GM12878 (cell line): ENCODE data around the gene FHOD3. TPM values are rescaled to one million over a fixed set of nuclear protein-coding genes. Genes with fewer than 3 reads are reported as not detected.

Experiments used
- ATAC-seq: fragments of 200-7000 bp; cut with Tn5 transposase; 3 replicates; pipeline ENCODE4 v1.9.1; 2020; ENCODE audit warnings: mild to moderate bottlenecking, moderate library complexity
- BruUV-seq: library from RNA; stranded (reverse); fragments of 400-500 nt; replicated peaks from 2 replicates; lab custom pipeline; 2021; lab: Mats Ljungman, UMichigan
- CTCF ChIA-PET: fragments of 300-600 bp; sonication (Branson Sonifier 250); formaldehyde crosslinking; extraction: SDS; loops from one replicate; lab custom pipeline; 2021; ENCODE audit warnings: inconsistent platforms; lab: Yijun Ruan, JAX
- POLR2A ChIA-PET: fragments of 350-600 bp; formaldehyde crosslinking; extraction: SDS; loops from one replicate; lab custom pipeline; 2021; ENCODE audit warnings: inconsistent platforms; lab: Charles Lee
- RAD21 ChIA-PET: fragments of 300-600 bp; sonication (Branson Sonifier 250); formaldehyde crosslinking; loops from one replicate; lab custom pipeline; 2023; ENCODE audit warnings: antibody characterized with exemption; ENCODE audit not compliant: unreplicated experiment; lab: Charles Lee
- SMC1A ChIA-PET: fragments of 300-600 bp; sonication (Branson Sonifier 250); formaldehyde crosslinking; loops from one replicate; lab custom pipeline; 2023; ENCODE audit not compliant: unreplicated experiment, uncharacterized antibody; lab: Charles Lee
- DNase-seq: peaks from one replicate; pipeline ENCODE4 v3.0.0-alpha.2; 2011; ENCODE audit warnings: low read depth, low spot score
- FAIRE-seq: peaks from 3 replicates; lab custom pipeline; 2011; peaks lifted over from hg19 to GRCh38; lab: Jason Lieb, UNC
- H2AFZ ChIP-seq: 2 replicates; pipeline ENCODE4 v1.6.0; 2011; ENCODE audit warnings: low read depth, low read length, control low read depth; ENCODE audit not compliant: control insufficient read depth
- H3K27ac ChIP-seq: 2 replicates; pipeline ENCODE4 v1.5.1; 2011; ENCODE audit warnings: control low read depth; ENCODE audit not compliant: control insufficient read depth, insufficient read depth
- H3K27me3 ChIP-seq, 2 experiments: replicated peaks in 1 of 2; 2 replicates each; pipeline versions ENCODE4 v1.6.0 to v1.6.1; 2011; ENCODE audit warnings: low read length in 1 of 2; ENCODE audit not compliant: control insufficient read depth in 2 of 2, insufficient read depth in 2 of 2
- H3K36me3 ChIP-seq, 2 experiments: 2 replicates each; pipeline ENCODE4 v1.5.1; 2011; ENCODE audit warnings: low read length in 1 of 2; ENCODE audit not compliant: control insufficient read depth in 2 of 2, insufficient read depth in 2 of 2
- H3K4me1 ChIP-seq: 2 replicates; pipeline ENCODE4 v1.6.1; 2011; ENCODE audit warnings: mild to moderate bottlenecking, low read length, moderate library complexity, mixed read lengths; ENCODE audit not compliant: control insufficient read depth, insufficient read depth
- H3K4me2 ChIP-seq: 2 replicates; pipeline ENCODE4 v1.6.0; 2011; ENCODE audit warnings: control low read depth; ENCODE audit not compliant: control insufficient read depth, insufficient read depth
- H3K4me3 ChIP-seq: fragments of 200-600 bp; sonication (generic); 2 replicates; pipeline ENCODE4 v1.5.1; 2016
- H3K79me2 ChIP-seq: 2 replicates; pipeline ENCODE4 v1.6.0; 2011; ENCODE audit warnings: low read length; ENCODE audit not compliant: control insufficient read depth, insufficient read depth
- H3K9ac ChIP-seq: 2 replicates; pipeline ENCODE4 v1.8.0; 2011; ENCODE audit warnings: low read length, control low read depth, mixed read lengths; ENCODE audit not compliant: control insufficient read depth, insufficient read depth
- H3K9me3 ChIP-seq: replicated peaks from 3 replicates; pipeline ENCODE4 v1.5.1; 2011; ENCODE audit warnings: mild to moderate bottlenecking, low read length; ENCODE audit not compliant: control insufficient read depth, insufficient read depth
- H4K20me1 ChIP-seq: 2 replicates; pipeline ENCODE4 v1.6.0; 2011; ENCODE audit not compliant: control insufficient read depth, insufficient read depth
- GATAD2B ChIP-seq: fragments of 450-650 bp; conservative IDR thresholded peaks from 2 replicates; pipeline ENCODE4 v1.6.1; 2017; ENCODE audit warnings: low read depth, mild to moderate bottlenecking, moderate library complexity
- HDAC2 ChIP-seq: fragments of 200-600 bp; sonication (generic); IDR thresholded peaks from 2 replicates; pipeline ENCODE4 v1.6.1; 2017
- IKZF2 ChIP-seq, 2 experiments: fragments of 450-650 bp; IDR thresholded peaks; 2 replicates each; pipeline ENCODE4 v1.6.1; 2017; ENCODE audit warnings: mild to moderate bottlenecking in 2 of 2, moderate library complexity in 2 of 2
- MEF2B ChIP-seq: fragments of 450-650 bp; IDR thresholded peaks from 2 replicates; pipeline ENCODE4 v1.6.1; 2018; ENCODE audit warnings: mild to moderate bottlenecking, moderate library complexity; ENCODE audit not compliant: partially characterized antibody, poor library complexity, severe bottlenecking
- MTA2 ChIP-seq: fragments of 450-650 bp; IDR thresholded peaks from 2 replicates; pipeline ENCODE4 v1.6.1; 2016; ENCODE audit warnings: low read depth, mild to moderate bottlenecking, moderate library complexity
- NR2F1 ChIP-seq: fragments of 450-650 bp; conservative IDR thresholded peaks from 2 replicates; pipeline ENCODE4 v1.6.1; 2017; ENCODE audit warnings: mild to moderate bottlenecking
- SMC3 ChIP-seq: IDR thresholded peaks from 2 replicates; pipeline ENCODE4 v1.6.1; 2011; ENCODE audit warnings: low read length, improper control_type of control experiment, borderline replicate concordance
- ZNF217 ChIP-seq: fragments of 450-650 bp; IDR thresholded peaks from 2 replicates; pipeline ENCODE4 v1.6.1; 2017; ENCODE audit warnings: antibody characterized with exemption, mild to moderate bottlenecking
- ZNF687 ChIP-seq: fragments of 450-650 bp; IDR thresholded peaks from 2 replicates; pipeline ENCODE4 v1.6.1; 2017; ENCODE audit warnings: mild to moderate bottlenecking, moderate library complexity
- in situ Hi-C: fragments of 300-500 bp; cut with MboI; formaldehyde crosslinking; loops from 9 replicates; pipeline ENCODE4 v1.14.3; 2018; ENCODE audit warnings: mixed read lengths
- intact Hi-C: fragments of 100-400 bp; cut with micrococcal nuclease; formaldehyde crosslinking; loops from one replicate; pipeline ENCODE4 v1.14.2; 2022; ENCODE audit not compliant: unreplicated experiment
- polyA plus RNA-seq, 11 experiments: library from polyadenylated mRNA; depleted of rRNA in 4 of 11; unstranded in 6 of 11; stranded (reverse) in 5 of 11; fragments of >200 nt; fragmentation: Nextera tagmentation in 4 of 11; fragmentation: Illumina TruSeq in 1 of 11; extraction: Ambion mirVana in 4 of 11; extraction: Trizol in 1 of 11; gene quantifications; 1 replicate in 1 of 11; 2 replicates in 10 of 11; pipeline versions ENCODE4 v1.2.1 to v1.2.3, GENCODE V29; 2011 to 2016; ENCODE audit warnings: inconsistent platforms in 2 of 11, missing spikeins in 2 of 11, low read depth in 1 of 11
- total RNA-seq, 4 experiments: library from RNA; depleted of rRNA in 3 of 4; stranded (reverse); fragments of >200 nt in 3 of 4; fragmentation: Illumina TruSeq in 1 of 4; extraction: Trizol in 1 of 4; gene quantifications; 2 replicates each; pipeline versions ENCODE4 v1.2.1 to v1.2.3, GENCODE V29; 2013 to 2021

The FHOD3 gene
- total and polyA plus RNA-seq, 10 of the 15 experiments (the other 5 are each of a cell fraction or from before 2014, with no cell fraction given), result 0.77 to 26.7 (median 10.4) TPM

GRCh38 chr18:36493349-36494159 lies 196.0 kb downstream of the FHOD3 start (continued):
- TF ChIP-seq ZNF687 (peak; percentile 62; the same call in 1 of the 2 replicates), HDAC2 (no peak), MTA2 (peak; percentile 79; the same call in 1 of the 2 replicates)

GRCh38 chr18:36494160-36494437 lies 196.6 kb downstream of the FHOD3 start:
- ChIA-PET POLR2A (interaction anchor here (0.6 to 1.9 kb wide), 9 partner anchors 9 to 140 kb away, joined by 3 to 9 read pairs (median 4); no protein-coding TSS in a partner anchor), RAD21 (interaction anchor here (0.8 to 3.0 kb wide), 15 partner anchors 9 to 195 kb away, joined by 3 to 18 read pairs (median 5); no protein-coding TSS in a partner anchor)

More at GRCh38 chr18:36494160-36494437, 196.6 kb downstream of the FHOD3 start:
- Histone ChIP-seq H4K20me1 (no peaks in the 10 kb centered on the region), H3K27me3 (no peaks in the 10 kb centered on the region), H3K4me3 (no peak overlapping the region), H3K9ac (no peak overlapping the region), H3K4me1 (peaks cover 7% of the 10 kb centered on the region), H2AFZ (no peak overlapping the region), H3K9me3 (no peaks in the 10 kb centered on the region), H3K36me3 (no peaks in the 10 kb centered on the region), H3K79me2 (no peaks in the 10 kb centered on the region), H3K27ac (no peak overlapping the region), H3K4me2 (no peak overlapping the region)
- ATAC-seq, result no peak
- no peak for FAIRE-seq
- intact Hi-C loops, result loop anchor here (2.0 kb wide), 1 partner anchor 19 kb away; no protein-coding TSS in a partner anchor
- in situ Hi-C loops, result no loop called here
- BruUV-seq, result no TSS peak
- CTCF ChIA-PET, result interaction anchor here (0.9 to 3.7 kb wide), 7 partner anchors 17 to 89 kb away, joined by 3 to 23 read pairs (median 4); no protein-coding TSS in a partner anchor
- SMC1A ChIA-PET, result interaction anchor here (0.6 to 4.5 kb wide), 22 partner anchors 10 to 208 kb away, joined by 3 to 37 read pairs (median 4); no protein-coding TSS in a partner anchor
- TF ChIP-seq SMC3 (no peak), GATAD2B (peak; percentile 5; the same call in 1 of the 2 replicates), ZNF217 (0 out of 2 replicates have a peak, but pooled peaks have one; percentile 27), MEF2B (peak; percentile 10), IKZF2 (IDR thresholded peaks at IDR 0.05) (peak; percentile 11 to 28; a peak in 1 of 4 replicates), NR2F1 (peak; percentile 62; the same call in 1 of the 2 replicates)
- no peak for DNase-seq
